Right lobe of liver (tissue), 6 donors: ENCODE results near the gene SMARCC1. TPM values are rescaled to one million over a fixed set of nuclear protein-coding genes. Genes with fewer than 3 reads are reported as not detected.

ENCODE experiments used
- ATAC-seq, 4 donors: fragments of 200-7000 bp; cut with Tn5 transposase; one replicate each; pipeline ENCODE4 v1.9.1; 2020; ENCODE audit warnings: mild to moderate bottlenecking in 4 of 4, moderate library complexity in 4 of 4
- DNase-seq, 3 donors: peaks; one replicate each; pipeline ENCODE4 v3.0.0-alpha.2; 2020
- H3K27ac ChIP-seq, 3 donors: fragments of 200-600 bp; one replicate each; pipeline ENCODE4 v1.8.0; 2022
- H3K27me3 ChIP-seq, 2 donors: fragments of 200-600 bp; one replicate each; pipeline ENCODE4 v1.8.0; 2022
- H3K36me3 ChIP-seq, 4 donors: fragments of 200-600 bp; sonication (generic) in 1 of 4; one replicate each; pipeline versions ENCODE4 v1.5.1 to v1.8.0; 2017 to 2022; ENCODE audit warnings: control low read depth in 1 of 4
- H3K4me1 ChIP-seq, 4 donors: fragments of 200-600 bp; sonication (generic) in 1 of 4; one replicate each; pipeline versions ENCODE4 v1.5.1 to v1.8.0; 2017 to 2022; ENCODE audit warnings: control low read depth in 1 of 4
- H3K4me3 ChIP-seq, 3 donors: fragments of 200-600 bp; one replicate each; pipeline ENCODE4 v1.8.0; 2022
- H3K9me3 ChIP-seq, 4 donors: fragments of 200-600 bp; sonication (generic) in 1 of 4; one replicate each; pipeline versions ENCODE4 v1.5.1 to v1.8.0; 2017 to 2022; ENCODE audit warnings: control low read depth in 1 of 4
- POLR2A ChIP-seq: fragments of 450-650 bp; IDR thresholded peaks from one replicate; pipeline ENCODE4 v1.6.1; 2017; ENCODE audit warnings: antibody characterized with exemption, mild to moderate bottlenecking
- WGBS: methylation state at CpG from one replicate; pipeline ENCODE4 v1.1.6; 2018; ENCODE audit warnings: low coverage, low lambda C conversion rate; ENCODE audit not compliant: insufficient coverage; ENCODE audit errors: missing lambda C conversion rate; 5-methylcytosine and 5-hydroxymethylcytosine counted together
- intact Hi-C, 2 donors: fragments of 100-400 bp; cut with DNase I; formaldehyde crosslinking; loops; one replicate each; pipeline versions ENCODE4 v1.11.2 to v1.14.1; 2022
- total RNA-seq, 6 experiments: library from RNA; depleted of rRNA in 2 of 6; stranded (reverse); fragments of >200 nt in 2 of 6; fragmentation: NEBNext Ultra II Directional in 3 of 6; extraction: Animal tissue kit (Norgen Biotek cat#: 25700) in 3 of 6; gene quantifications; one replicate each; pipeline versions ENCODE4 v1.1.0 to v1.2.4, GENCODE V29; 2016 to 2023
- TF ChIP-seq, protein P1 (sequence below), 4 donors: fragments of 200-600 bp in 3 of 4; fragments of 450-650 bp in 1 of 4; IDR thresholded peaks; one replicate each; pipeline versions ENCODE4 v1.5.1 to v1.8.0; 2016 to 2022; ENCODE audit warnings: antibody characterized with exemption in 4 of 4, mild to moderate bottlenecking in 2 of 4
- donor health status: DM: no; HTN: yes; CAD: no.
- donor health status: DM: no; HTN: no; CAD: no.
- donor health status: DM: no; HTN: no; CAD: no.
- donor health status: DM: no; HTN: yes; CAD: no.
- donor health status: DM: no; HTN: yes; CAD: no.

Gene SMARCC1
- total RNA-seq, 6 experiments from 2014 or later, result 15.6 to 32.0 (median 24.1) TPM

DNA sequence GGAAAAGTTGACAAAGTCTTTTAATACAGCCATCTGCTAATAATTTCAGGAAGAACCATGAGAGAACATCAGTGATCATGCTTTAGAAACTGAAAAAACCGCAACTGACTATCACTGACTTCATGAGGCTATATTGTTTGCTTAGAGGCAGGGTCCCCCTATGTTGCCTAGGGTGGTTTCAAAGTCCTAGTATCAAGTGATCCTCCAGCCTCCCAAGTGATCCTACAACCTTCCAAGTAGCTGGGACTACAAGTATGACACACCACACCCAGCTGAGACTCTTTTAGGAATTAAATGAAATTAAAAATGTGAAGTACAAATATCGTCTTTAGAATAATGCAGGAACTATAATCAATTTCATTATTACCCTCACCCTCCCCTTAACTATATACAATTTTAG is 144.8 kb downstream of the SMARCC1 start:
- Histone ChIP-seq H3K4me3 (no peak overlapping the region), H3K9me3 (no peaks in the 10 kb centered on the region), H3K27me3 (no peaks in the 10 kb centered on the region), H3K36me3 (peaks cover 0 to 47% (median 9%) of the 10 kb centered on the region in 4 donors), H3K4me1 (no peaks in the 10 kb centered on the region), H3K27ac (no peak overlapping the region)
- intact Hi-C loops, result no loop called here
- TF ChIP-seq, protein P1, sequence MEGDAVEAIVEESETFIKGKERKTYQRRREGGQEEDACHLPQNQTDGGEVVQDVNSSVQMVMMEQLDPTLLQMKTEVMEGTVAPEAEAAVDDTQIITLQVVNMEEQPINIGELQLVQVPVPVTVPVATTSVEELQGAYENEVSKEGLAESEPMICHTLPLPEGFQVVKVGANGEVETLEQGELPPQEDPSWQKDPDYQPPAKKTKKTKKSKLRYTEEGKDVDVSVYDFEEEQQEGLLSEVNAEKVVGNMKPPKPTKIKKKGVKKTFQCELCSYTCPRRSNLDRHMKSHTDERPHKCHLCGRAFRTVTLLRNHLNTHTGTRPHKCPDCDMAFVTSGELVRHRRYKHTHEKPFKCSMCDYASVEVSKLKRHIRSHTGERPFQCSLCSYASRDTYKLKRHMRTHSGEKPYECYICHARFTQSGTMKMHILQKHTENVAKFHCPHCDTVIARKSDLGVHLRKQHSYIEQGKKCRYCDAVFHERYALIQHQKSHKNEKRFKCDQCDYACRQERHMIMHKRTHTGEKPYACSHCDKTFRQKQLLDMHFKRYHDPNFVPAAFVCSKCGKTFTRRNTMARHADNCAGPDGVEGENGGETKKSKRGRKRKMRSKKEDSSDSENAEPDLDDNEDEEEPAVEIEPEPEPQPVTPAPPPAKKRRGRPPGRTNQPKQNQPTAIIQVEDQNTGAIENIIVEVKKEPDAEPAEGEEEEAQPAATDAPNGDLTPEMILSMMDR (IDR thresholded peaks at IDR 0.05), result no peak
- TF ChIP-seq POLR2A, result no peak
- no peak for DNase-seq
- ATAC-seq, result no peak
- WGBS, result 100% methylated on average over 1 of the region's 2 CpGs

DNA sequence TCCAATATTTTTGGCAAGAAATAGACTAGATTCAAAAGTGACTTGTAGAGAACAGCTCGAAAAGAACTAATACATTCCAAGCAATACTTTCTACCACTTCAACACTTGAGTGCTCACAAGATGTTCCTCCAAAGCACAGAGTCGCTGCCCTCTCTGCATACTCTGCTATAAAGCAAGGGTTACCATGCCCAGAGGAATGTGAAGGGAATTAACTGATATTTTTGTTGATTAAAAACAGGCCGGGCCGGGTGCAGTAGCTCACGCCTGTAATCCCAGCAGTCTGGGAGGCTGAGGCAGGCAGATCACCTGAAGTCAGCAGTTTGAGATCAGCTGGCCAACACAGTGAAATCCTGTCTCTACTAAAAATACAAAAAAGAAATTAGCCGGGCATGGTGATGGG is 145.5 kb downstream of the SMARCC1 start:
- intact Hi-C loops, result no loop called here
- Histone ChIP-seq H3K27ac (no peak overlapping the region), H3K36me3 (peaks cover 0 to 51% (median 10%) of the 10 kb centered on the region in 4 donors)

DNA sequence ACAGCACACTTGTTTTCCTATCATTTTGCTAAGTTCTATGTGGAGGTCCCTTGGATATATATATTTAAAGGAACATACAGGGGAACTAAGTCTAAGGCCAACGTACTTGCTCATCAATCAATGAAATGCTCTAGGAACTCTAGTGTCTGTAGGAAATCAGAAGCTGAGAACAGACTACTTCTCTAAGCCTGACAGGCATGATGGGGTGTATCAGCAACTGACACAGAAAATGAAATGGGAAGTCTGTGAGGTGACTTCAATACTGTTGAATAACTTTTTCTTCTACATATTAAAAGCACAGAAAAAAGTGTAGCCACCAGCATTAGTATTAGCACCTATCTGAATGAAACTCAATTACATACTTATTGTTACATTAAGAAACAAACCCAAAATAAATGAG is 146.2 kb downstream of the SMARCC1 start:
- intact Hi-C loops, result no loop called here
- Histone ChIP-seq H3K36me3 (peaks cover 0 to 53% (median 10%) of the 10 kb centered on the region in 4 donors), H3K9me3 (no peaks in the 10 kb centered on the region), H3K27me3 (no peaks in the 10 kb centered on the region), H3K27ac (no peak overlapping the region), H3K4me3 (no peak overlapping the region), H3K4me1 (no peaks in the 10 kb centered on the region)
- ATAC-seq (no peak), DNase-seq (no peak)
- TF ChIP-seq POLR2A, result no peak
- TF ChIP-seq, protein P1 (IDR thresholded peaks at IDR 0.05), result no peak
- 58% methylated on average over 1 of the region's 1 CpG for WGBS

More for the DNA sequence above, 145.5 kb downstream of the SMARCC1 start:
- Histone ChIP-seq H3K9me3 (no peaks in the 10 kb centered on the region), H3K4me1 (no peaks in the 10 kb centered on the region), H3K4me3 (no peak overlapping the region), H3K27me3 (no peaks in the 10 kb centered on the region)
- DNase-seq (no peak), ATAC-seq (no peak)
- WGBS, result 90% methylated on average over 5 of the region's 6 CpGs
- no peak for TF ChIP-seq POLR2A
- TF ChIP-seq, protein P1 (IDR thresholded peaks at IDR 0.05), result no peak

DNA sequence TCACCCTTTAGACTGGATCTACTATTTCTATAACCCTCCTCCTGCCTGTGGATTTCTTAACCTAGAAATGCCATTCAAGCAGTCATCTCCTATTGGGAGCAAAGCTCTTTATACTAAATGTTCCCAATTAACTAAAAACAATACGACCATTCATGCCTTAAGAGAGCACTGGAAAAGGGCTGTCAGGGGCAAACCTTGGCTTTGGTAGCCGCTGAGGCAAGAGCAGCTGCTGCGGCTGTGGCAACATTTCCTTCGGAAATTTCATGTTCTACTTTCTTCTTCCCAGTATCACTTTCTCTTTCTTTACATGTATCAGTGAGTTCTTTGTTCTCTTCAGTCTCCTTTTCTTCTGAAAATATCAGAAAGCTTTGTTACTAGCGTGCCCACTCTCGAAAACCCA is 146.7 kb downstream of the SMARCC1 start:
- H3K9me3 ChIP-seq, result no peaks in the 10 kb centered on the region
- ATAC-seq (no peak), DNase-seq (no peak)
- TF ChIP-seq, protein P1 (IDR thresholded peaks at IDR 0.05), result no peak
- no peak for TF ChIP-seq POLR2A
- H3K27me3 ChIP-seq, result no peaks in the 10 kb centered on the region
- WGBS, result 83% methylated on average over 6 of the region's 6 CpGs
- no peaks in the 10 kb centered on the region for H3K4me1 ChIP-seq
- no peak overlapping the region for H3K27ac ChIP-seq
- H3K4me3 ChIP-seq, result no peak overlapping the region
- intact Hi-C loops, result no loop called here
- peaks cover 0 to 56% (median 10%) of the 10 kb centered on the region in 4 donors for H3K36me3 ChIP-seq

DNA sequence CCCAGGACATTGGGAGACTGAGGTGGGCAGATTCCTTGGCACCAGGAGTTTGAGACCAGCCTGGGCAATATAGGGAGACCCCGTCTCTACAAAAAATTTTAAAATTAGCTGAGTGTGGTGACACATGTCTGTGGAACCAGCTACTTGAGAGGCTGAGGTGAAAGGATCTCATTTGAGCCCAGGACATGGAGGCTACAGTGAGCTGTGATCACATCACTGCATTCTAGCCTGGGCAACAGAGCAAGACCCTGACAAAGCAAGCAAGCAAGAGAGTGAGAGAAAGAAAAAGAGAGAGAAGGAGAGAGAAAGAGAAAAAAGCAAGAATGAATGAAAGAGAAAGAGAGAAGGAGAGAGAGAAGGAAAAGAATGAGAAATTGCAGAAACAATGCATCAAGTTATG is 150.9 kb downstream of the SMARCC1 start:
- Histone ChIP-seq H3K27ac (no peak overlapping the region), H3K36me3 (peaks cover 0 to 56% (median 15%) of the 10 kb centered on the region in 4 donors), H3K4me1 (no peaks in the 10 kb centered on the region), H3K4me3 (no peak overlapping the region), H3K27me3 (no peaks in the 10 kb centered on the region), H3K9me3 (no peaks in the 10 kb centered on the region)
- no peak for ATAC-seq
- TF ChIP-seq POLR2A, result no peak
- TF ChIP-seq, protein P1 (IDR thresholded peaks at IDR 0.05), result no peak
- intact Hi-C loops, result no loop called here
- DNase-seq, result no peak
- WGBS, result 100% methylated on average over 1 of the region's 1 CpG
